Measurements from ENCODE around the gene MRPL38. TPM values are rescaled to one million over a fixed set of nuclear protein-coding genes. Genes with fewer than 3 reads are reported as not detected.

Gene MRPL38
- total and polyA plus RNA-seq, 8 donors = 40.6 to 95.8 (median 53.8) TPM

GRCh38 chr17:75900691-75901533 is 3.8 kb downstream of the MRPL38 start:
- H3K4me3 ChIP-seq = no peak overlapping the region
- FAIRE-seq (no peak), DNase-seq (peak in 1 of 6 donors; percentile 71), ATAC-seq (no peak)
- no peaks in the 10 kb centered on the region for H3K9me3 ChIP-seq
- peaks cover 3 to 32% (median 15%) of the 10 kb centered on the region in 3 donors for H3K36me3 ChIP-seq
- H3K27me3 ChIP-seq = no peaks in the 10 kb centered on the region
- no peak for TF ChIP-seq CTCF (IDR thresholded peaks at IDR 0.05)
- 82 to 85% methylated on average over 13 of the region's 13 CpGs for WGBS, 2 donors
- no peak overlapping the region for H3K27ac ChIP-seq
- H3K4me1 ChIP-seq = peaks cover 0 to 16% (median 15%) of the 10 kb centered on the region in 3 donors
- intact Hi-C loops (cut with DNase I) = no loop called here

- Histone ChIP-seq H3K27ac (no peak overlapping the region), H3K9me3 (no peaks in the 10 kb centered on the region), H3K27me3 (no peaks in the 10 kb centered on the region), H3K4me1 (peaks cover 7 to 20% (median 17%) of the 10 kb centered on the region in 3 donors), H3K36me3 (peaks cover 3 to 32% (median 15%) of the 10 kb centered on the region in 3 donors), H3K4me3 (no peak overlapping the region)
- WGBS, 2 donors = 93 to 95% methylated on average over 23 of the region's 23 CpGs
- intact Hi-C loops (cut with DNase I) = no loop called here
- DNase-seq = peak in 1 of 6 donors; percentile 78
- no peak for TF ChIP-seq CTCF (IDR thresholded peaks at IDR 0.05)
- ATAC-seq = no peak
- FAIRE-seq = no peak
These were observed 4.8 kb downstream of the MRPL38 start for GRCh38 chr17:75899767-75900468.

- WGBS, 2 donors = 88% methylated on average over 13 of the region's 13 CpGs
- ATAC-seq = no peak
- TF ChIP-seq CTCF (IDR thresholded peaks at IDR 0.05) = no peak
These were observed 5.3 kb downstream of the MRPL38 start for GRCh38 chr17:75899353-75899752.

GRCh38 chr17:75898791-75899190 is 5.9 kb downstream of the MRPL38 start:
- Histone ChIP-seq H3K4me1 (peaks cover 7 to 16% (median 15%) of the 10 kb centered on the region in 3 donors), H3K27me3 (no peaks in the 10 kb centered on the region), H3K27ac (no peak overlapping the region), H3K4me3 (no peak overlapping the region), H3K9me3 (no peaks in the 10 kb centered on the region), H3K36me3 (peaks cover 3 to 32% (median 15%) of the 10 kb centered on the region in 3 donors)
- no peak for DNase-seq
- FAIRE-seq = no peak
- WGBS, 2 donors = 93 to 95% methylated on average over 16 of the region's 16 CpGs
- intact Hi-C loops (cut with DNase I) = no loop called here
- no peak for TF ChIP-seq CTCF (IDR thresholded peaks at IDR 0.05)
- no peak for ATAC-seq

More at GRCh38 chr17:75899353-75899752, 5.3 kb downstream of the MRPL38 start:
- DNase-seq (no peak), FAIRE-seq (no peak)
- Histone ChIP-seq H3K27ac (no peak overlapping the region), H3K27me3 (no peaks in the 10 kb centered on the region), H3K9me3 (no peaks in the 10 kb centered on the region), H3K4me1 (peaks cover 7 to 20% (median 17%) of the 10 kb centered on the region in 3 donors), H3K4me3 (no peak overlapping the region), H3K36me3 (peaks cover 3 to 32% (median 15%) of the 10 kb centered on the region in 3 donors)
- intact Hi-C loops (cut with DNase I) = no loop called here
